ENCODE results near the gene GGN.
"Not testable (repeated sequence)": the region's sequence is repeated elsewhere in the genome, so short reads cannot be mapped to it uniquely, and the experiment has no call there.

Gene GGN

DNA sequence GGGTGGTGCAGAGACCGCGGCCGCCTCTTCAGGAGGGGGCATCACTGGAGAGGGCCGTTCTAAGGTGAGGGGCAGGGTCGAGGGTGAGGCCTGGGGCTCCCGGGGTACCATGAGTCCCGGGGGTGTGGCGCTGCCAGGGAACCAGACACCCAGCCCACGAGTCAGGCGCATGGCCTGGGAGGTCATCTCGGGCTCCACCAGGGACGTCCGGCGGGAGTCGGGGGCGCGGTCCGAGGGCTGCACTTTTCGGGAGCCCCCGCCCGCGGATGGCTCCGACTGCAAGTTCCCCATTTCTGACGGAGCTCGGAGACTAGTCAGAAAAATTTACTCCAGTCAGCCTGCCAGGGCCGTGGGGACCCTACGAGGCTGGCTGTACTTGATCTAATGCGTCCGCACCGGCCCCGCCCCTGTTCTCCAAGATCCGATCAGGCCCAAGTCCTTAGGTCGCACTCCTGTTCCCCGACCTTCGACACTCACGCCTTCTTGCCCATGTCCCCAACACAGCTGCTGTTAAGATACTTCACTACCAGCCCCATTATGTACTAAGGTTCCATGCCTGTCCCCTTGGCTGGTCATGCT is 774 bp downstream of the GGN start:
- DNase-seq (ENCODE audit: low read depth, low spot score) = no peak

DNA sequence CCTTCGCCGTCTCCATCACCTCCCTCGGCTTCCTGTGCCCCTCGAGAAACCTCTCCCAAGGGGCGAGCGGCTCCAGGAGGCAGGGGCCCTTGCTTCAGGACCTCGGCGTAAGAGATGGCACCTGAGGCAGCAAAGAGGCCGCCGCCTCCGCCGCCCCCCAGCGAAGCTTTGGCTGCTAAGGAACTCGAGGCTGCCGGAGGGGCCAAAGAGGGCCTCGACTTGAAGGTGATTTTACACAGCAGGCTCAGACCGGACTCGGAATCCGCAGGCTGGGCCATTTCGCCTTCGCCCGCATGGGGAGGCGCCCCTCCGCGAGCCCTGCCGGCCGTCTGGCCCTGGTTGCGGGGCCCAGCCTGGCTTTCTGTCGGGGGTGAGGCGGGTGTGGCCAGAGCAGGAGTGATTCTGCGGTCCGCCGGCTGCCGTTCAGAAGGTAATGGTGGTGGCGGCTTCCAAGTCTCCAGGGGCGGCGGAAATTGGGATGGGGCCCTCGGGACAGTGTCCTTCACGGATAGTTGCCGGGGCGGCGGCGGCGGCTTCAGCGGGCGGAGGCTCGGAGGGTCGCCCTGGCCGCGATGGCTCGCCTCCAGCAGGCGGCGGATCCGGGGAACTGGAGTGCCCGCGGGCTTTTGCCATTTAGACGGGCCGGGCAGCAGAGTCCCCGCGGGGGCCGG is 1.4 kb downstream of the GGN start:
- DNase-seq (ENCODE audit: low read depth, low spot score) = no peak

DNA sequence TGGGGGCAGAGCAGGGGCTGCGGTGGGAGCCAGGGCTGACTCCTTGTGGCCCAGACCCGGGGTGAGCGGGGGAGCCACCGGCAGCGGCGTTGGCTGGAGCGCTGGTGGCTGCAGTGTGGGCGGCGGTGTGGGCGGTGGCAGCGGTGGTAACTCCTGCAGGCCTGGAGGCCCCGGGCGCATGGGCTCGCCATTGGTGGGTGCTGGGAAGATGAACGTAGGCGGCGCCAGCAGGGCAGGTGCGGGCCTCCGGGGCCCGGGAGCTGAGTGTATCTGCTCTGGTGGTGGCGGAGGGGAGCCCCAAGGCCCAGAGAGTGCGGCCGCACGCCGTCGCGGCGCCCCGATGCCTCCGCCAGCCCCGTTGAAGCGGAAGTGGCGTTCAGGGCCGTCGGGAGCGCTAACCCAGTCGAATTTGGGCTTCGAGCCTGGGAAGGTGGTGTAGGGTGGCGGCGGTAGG is 2.0 kb downstream of the GGN start:
- DNase-seq (ENCODE audit: low read depth, low spot score) = no peak

DNA sequence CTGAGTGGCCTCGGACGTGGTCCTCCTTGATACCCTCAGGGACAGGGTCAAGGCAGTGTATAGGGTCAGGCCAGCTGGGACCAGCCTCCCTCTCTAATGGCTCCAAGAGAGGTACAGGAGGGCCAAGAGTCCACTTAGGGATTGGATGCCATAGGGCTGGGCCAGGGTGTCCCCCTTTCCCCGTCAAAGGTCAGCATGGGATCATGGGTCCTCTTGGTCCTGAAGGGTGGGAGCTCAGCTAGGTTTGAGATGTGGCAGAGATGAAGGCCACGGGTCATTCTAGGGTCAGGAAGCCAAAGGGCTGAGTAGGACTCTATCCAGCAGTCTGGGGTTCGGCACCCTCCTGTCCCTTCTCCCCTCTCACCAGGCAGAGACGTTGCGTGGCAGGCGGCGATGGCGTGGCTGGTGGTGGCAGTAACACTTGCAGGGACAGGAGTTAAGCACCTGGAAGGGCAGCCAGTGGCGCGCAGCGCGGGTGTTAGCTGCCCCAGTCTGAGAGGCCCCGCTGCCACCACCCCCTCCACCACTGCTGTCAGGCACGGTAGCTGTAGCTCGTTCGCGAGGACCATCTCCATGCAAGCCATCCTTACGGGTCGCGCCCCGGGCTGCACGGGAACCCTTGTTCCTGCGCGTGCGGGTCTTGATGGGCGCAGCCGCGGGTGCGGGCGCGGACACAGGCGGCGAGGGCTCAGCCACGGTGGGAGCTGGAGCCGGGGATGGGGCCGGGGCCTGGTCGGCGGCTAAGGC is 2.6 kb downstream of the GGN start:
- no peak for DNase-seq (ENCODE audit: low read depth, low spot score)

DNA sequence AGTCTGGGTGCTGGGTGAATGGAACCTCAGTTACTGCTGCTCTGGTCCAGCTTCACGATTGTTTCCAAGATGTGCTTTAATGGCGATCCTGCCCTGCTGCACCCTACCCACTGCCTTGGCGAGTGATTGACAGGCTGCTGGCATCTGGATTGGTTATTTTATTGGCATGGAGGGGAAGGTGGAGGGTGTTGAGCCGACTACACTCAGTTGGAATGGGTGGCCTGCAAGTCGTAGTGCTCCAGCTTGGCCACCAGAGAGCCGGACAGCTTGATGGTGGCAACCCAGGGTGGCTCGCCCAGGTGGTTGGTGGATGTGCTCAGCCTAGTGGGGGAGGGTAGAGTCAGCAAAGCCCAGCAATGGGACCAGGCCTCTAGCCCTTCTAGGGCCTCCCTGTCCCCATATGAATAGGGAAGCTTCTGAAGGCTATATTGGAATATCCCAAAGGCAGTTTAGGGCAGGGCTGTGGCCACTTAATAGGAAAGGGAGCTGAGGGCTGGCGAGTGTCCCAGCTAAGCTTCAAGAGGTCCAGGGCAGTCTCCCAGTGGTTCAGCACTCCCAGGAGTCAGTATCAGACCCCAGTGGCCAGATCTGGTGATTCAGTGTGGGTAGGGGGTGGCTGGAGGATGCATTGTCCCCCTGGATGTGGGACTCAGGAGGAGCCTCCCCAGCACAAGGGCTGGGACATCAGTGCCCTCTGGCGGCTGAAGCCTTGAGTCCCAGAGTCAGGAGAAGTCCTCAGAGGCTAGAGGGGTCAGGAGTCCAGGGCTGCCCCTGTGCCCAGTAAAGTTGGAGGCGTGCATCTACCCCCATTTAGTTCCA is 3.4 kb downstream of the GGN start:
- DNase-seq (ENCODE audit: low read depth, low spot score) = peak; percentile 56

DNA sequence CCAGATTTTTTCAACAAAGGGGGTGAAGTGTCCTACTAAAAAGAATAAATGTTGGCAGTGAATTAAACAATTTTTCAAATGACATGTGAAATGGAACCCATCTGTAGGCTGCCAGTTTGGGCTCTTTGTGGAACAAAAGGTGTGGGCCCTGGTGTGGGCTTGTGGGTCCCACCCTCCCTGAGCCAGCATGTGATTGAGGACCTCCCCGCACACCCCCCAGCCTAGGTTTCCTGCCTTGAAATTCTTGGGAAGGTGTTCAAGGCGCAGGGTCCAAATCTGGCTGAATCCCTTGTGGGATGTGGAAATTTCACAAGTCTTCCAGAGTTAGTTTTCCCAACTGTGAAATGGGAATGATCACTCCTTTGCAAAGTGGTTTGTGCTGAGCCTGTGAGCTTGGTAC is 4.1 kb downstream of the GGN start:
- DNase-seq (ENCODE audit: low read depth, low spot score) = no peak

DNA sequence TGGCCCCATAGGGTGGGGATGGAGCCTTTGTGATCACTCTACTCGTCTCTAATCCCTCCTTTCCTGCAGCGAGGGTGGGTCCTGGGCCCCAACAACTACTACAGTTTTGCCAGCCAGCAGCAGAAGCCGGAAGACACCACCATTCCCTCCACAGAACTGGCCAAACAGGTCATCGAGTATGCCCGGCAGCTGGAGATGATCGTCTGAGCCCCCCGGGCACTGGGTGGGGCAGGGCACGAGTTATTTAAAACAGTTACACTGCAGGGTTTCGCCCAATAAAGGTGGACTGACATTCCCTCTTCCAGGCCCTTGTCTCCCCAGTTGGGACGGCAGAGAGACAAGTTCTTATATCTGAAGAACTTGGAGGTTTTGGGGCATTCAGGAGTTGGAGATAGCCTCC is 4.7 kb downstream of the GGN start:
- no peak for DNase-seq (ENCODE audit: low read depth, low spot score)

DNA sequence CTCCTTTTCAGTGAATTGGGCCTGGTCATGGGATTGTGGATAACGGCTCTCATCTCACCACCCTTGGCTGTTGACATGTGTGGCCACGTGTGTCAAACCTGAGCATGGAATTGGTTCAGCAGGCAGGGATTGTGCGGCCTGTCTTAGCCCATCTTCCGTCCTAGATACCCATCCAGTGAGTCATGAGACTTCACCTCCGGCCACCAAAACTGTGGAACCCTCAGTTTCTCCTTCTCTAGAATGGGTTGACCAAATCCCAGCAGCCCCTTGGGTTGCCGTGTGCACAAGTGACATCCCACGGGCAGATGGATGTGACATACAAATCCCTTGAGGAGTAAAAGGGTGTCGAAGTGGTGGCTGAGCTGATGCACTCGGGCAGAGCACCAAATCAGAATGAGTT is 6.7 kb downstream of the GGN start:
- DNase-seq (ENCODE audit: low read depth, low spot score) = no peak

DNA sequence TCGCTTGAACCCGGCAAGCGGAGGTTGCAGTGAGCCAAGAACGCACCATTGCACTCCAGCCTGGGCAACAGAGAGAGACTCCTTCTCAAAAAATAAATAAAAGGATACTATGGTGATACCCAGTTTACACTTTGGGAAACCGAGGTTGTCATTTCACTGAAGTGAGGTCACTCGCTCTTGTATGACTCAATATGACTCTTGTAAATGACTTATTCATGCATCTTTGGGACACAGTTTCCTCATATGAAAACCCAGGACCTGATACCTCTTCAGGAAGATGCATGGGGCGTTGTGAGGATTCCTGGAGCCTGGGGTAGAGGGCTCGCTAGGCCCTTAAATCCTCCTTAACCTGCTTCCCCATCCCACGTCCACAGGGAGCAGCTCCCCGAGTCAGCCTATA is 9.0 kb downstream of the GGN start:
- DNase-seq (ENCODE audit: low read depth, low spot score) = no peak

DNA sequence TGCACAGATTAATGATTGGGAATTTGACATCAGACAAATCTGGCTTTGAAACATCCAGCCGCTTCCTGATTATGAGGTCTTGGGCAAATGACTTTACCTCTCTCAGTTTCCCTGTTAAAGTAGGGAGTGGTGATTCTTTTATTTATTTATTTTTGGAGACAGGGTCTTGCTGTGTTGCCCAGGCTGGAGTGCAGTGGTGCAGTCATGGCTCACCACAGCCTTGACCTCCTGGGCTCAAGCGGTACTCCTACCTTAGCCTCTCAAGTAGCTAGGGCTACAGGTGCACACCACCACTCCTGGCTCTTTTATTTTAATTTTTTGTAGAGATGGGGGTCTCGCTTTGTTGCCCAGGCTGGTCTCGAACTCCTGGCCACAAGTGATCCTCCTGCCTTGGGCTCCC is 10.8 kb downstream of the GGN start:
- DNase-seq (ENCODE audit: low read depth, low spot score) = no peak

DNA sequence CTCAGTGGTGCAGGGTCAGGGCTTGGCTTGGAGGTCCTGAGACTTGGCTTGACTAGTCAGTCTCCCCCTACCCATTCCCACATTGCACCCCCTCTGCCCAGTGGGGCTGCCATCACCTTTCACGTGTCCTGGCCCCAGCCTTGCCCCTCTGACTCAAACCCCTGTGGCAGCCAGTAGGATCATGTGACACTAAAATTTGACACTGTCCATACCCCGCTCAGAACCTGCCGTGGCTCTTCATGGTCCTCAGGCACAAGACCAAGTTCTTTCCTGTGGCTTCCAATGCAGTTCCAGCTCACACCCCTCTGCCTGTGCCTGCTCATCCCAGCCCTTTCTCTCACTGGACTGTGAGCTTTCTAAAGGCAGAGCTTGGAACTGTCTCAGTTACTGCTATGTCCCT is 11.3 kb downstream of the GGN start:
- no peak for DNase-seq (ENCODE audit: low read depth, low spot score)

DNA sequence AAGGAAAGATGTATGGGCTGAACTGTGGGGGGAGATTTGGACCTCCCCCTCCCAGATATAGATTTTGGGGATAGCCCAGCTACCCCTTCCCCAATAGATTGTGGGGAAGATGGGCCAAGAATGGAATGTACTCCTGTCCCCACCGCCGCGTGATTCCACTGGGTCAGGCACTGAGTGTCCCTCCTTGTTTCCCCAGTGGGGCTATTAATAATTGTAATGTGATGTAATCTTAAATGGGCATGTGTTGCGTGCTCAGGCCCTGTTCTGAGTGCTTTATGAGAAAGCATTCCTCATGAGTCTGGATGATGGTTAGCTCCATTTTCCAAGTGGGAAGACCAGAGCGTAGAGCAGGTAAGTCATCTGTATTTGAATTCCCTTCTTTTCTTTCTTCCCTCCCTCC is 12.1 kb downstream of the GGN start:
- no peak for DNase-seq (ENCODE audit: low read depth, low spot score)

DNA sequence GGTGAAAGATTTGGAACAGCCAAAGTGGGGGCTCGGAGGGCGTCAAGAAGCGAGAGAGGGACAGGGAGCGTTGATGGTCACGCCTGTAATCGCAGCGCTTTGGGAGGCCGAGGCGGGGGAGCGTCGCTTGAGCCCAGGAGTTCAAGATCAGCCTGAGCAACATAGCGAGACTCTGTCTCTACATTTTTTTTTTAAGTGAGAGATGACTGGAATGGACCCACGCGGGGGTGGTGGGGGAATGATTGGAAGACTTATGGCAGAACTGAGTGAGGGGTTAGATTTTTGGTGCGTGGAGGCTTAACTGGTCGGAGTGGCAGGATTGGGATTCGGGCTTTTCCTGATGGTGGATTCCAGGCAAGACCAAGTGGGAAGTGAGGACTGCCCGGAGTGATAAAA is 12.7 kb downstream of the GGN start:
- no peak for DNase-seq (ENCODE audit: low read depth, low spot score)

DNA sequence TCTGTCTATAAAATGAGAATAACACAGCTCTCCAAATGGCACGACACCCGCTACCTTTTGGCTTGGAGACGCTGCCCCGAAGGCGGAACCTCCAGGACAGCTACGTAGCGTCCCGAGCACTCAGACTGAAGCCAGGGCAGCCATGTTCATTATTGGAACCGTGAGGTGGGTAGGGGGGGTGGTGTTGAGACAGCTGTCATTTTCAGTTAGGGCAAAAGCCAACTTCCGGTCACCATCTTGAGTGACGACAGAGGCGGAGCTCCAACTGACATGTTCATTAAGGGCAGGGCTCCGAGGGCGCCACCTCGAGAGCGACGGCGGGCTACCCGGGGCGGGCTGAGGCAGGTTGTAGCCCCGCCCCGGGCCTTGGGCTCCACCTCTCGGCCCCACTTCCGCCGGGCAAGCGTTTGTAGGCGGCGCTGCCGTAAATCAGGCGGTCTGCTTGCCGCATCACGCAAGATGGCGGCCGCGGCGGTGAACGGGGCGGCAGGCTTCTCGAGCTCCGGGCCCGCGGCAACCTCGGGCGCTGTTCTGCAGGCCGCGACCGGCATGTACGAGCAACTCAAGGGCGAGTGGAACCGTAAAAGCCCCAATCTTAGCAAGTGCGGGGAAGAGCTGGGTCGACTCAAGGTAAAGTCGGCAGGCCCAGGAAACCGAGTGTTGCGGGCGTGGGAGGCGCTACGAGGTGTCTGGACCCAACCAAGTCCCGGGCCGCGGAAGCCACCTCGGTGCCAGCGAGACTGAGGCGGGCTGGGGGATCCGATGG is 13.3 kb downstream of the GGN start, which contains the start of gene PSMD8:
PSMD8 (plus strand) TSS at position 240 of the 766 bp plus-strand sequence; CDS start at position 271, 31 bp downstream.
- peak; percentile 100 for DNase-seq (ENCODE audit: low read depth, low spot score)

DNA sequence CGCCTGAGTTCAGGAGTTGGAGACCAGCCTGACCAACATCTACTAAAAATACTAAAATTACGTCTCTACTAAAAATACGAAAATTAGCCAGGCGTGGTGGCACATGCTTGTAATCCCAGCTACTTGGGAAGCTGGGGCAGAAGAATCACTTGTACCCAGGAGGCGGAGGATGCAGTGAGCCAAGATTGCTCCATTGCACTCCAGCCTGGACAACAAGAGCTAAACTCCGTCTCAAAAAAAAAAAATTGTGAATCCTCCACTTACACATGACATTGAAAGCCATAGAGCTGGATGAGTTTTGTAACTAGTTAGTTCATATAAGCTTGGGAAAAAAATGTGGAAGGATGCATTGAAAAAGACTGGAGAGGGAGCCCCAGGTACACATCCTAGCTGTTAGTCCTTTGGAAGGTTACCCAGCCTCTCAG is 13.9 kb downstream of the GGN start:
- no peak for DNase-seq (ENCODE audit: low read depth, low spot score)

DNA sequence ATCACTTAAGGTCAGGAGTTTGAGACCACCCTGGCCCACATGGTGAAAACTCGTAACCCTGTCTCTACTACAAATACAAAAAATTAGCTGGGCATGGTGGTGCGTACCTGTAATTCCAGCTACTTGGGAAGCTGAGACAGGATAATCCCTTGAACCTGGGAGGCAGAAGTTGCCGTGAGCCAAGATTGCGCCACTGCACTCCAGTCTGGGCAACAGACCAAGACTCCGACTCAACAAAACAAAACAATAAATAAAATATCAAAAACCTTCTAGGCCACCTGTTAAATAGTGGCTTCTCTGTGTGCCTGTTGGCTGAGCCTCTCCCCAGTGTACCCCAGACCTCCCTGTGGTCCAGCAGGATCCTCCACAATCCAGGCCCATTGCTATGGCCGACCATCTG is 16.8 kb downstream of the GGN start:
- no peak for DNase-seq (ENCODE audit: low read depth, low spot score)

DNA sequence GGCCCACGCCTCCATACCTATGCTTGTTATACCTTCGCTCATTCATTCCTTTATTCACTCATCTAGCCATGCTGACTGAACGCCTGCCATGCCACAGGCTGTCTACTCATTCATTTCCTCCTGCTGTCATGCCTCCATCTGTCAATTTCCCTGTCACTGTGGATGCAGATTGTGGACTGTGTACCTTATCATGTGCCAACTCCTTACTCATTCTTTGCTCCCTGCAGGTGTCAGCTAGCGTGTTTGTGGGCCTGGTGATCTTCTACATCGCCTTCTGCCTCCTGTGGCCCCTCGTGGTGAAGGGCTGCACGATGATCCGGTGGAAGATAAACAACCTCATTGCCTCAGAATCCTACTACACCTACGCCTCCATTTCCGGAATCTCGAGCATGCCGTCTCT is 17.5 kb downstream of the GGN start:
- no peak for DNase-seq (ENCODE audit: low read depth, low spot score)

DNA sequence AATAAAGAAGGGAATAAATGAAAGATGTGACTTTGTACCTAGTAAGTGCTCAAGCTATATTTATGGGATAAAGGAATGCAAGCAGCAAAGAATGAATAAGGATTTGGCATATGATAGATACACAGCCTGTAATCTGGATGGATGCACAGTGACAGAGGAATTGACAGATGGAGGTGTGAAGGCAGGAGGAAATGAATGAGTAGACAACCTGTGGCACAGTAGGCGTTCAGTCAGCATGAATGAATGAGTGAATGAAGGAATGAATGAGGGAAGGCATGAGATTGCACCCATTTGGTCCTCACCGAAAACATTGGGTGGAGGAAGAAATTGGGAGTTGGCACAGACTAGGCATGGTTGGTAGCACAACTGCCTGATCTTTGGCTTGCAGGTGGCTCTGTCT is 18.2 kb downstream of the GGN start:
- DNase-seq (ENCODE audit: low read depth, low spot score) = no peak

DNA sequence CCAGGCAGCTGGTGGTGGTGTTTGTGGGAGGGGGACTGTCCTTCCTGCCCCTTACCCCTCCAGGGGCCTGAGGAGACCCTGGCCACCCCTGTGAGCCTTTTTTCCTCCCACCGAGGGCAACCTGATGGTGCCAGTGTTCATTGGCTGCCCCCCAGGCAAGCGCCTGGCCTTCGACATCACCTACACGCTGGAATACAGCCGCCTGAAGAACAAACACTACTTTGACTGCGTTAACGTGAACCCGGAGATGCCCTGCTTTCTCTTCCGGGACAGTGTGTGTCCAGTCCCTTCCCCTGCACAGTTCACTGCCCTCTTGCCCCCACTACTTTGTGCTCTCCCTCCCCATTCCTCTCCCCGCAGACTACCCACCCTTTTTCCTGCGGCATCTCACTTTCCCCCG is 20.8 kb downstream of the GGN start:
- DNase-seq (ENCODE audit: low read depth, low spot score) = no peak

DNA sequence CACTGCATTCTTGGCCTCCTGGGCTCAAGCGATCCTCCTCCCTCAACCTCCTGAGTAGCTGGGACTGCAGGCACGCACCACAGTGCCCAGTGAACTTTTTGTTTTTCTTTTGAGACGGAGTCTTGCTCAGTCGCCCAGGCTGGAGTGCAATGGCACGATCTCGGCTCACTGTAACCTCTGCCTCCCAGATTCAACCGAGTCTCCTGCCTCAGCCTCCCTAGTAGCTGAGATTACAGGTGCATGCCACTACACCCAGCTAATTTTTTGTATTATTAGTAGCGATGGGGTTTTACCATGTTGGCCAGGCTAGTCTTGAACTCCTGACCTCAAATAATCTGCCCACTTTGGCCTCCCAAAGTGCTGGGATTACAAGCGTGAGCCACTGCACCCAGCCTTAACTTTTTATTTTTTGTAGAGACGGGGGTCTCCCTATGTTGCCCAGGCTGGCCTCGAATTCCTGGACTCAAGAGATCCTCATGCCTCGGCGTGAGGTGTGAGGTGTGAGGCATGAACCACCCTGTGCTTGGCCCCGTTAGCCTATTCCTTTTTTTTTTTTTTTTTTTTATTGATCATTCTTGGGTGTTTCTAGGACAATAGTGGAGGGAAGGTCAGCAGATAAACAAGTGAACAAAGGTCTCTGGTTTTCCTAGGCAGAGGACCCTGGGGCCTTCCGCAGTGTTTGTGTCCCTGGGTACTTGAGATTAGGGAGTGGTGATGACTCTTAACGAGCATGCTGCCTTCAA is 24.7 kb downstream of the GGN start:
- not testable (repeated sequence) for DNase-seq (ENCODE audit: low read depth, low spot score)
